Panc1 (cell line): ENCODE results near the gene BBS1. TPM values are rescaled to one million over a fixed set of nuclear protein-coding genes. Genes with fewer than 3 reads are reported as not detected.

Experiments
- ATAC-seq: fragments of 200-7000 bp; cut with Tn5 transposase; 2 replicates; pipeline ENCODE4 v1.9.1; 2020; ENCODE audit warnings: mild to moderate bottlenecking, moderate library complexity
- BruUV-seq: library from RNA; stranded (reverse); fragments of 400-500 nt; replicated peaks from 2 replicates; lab custom pipeline; 2021; lab: Mats Ljungman, UMichigan
- CTCF ChIA-PET: fragments of 300-600 bp; sonication (Branson Sonifier 250); formaldehyde crosslinking; loops from one replicate; lab custom pipeline; 2022; ENCODE audit warnings: antibody characterized with exemption; lab: Charles Lee
- POLR2A ChIA-PET: fragments of 300-600 bp; sonication (Branson Sonifier 250); formaldehyde crosslinking; loops from one replicate; lab custom pipeline; 2022; ENCODE audit warnings: antibody characterized with exemption; lab: Charles Lee
- DNase-seq: peaks from one replicate; pipeline ENCODE4 v3.0.0-alpha.2; 2010; ENCODE audit warnings: low read depth, low spot score
- H3K27ac ChIP-seq: 2 replicates; pipeline ENCODE4 v1.5.1; 2011; ENCODE audit warnings: mild to moderate bottlenecking, low read length, inconsistent platforms
- H3K27me3 ChIP-seq: fragments of 200-500 bp; sonication (Bioruptor generic); 2 replicates; pipeline ENCODE4 v1.6.0; 2014; ENCODE audit warnings: low read length, inconsistent platforms; ENCODE audit not compliant: control insufficient read depth, insufficient read depth
- H3K36me3 ChIP-seq: fragments of 200-500 bp; sonication (Bioruptor generic); 2 replicates; pipeline ENCODE4 v1.5.1; 2014; ENCODE audit warnings: inconsistent platforms, mild to moderate bottlenecking, low read length, moderate library complexity; ENCODE audit not compliant: control insufficient read depth, insufficient read depth
- H3K4me1 ChIP-seq: 2 replicates; pipeline ENCODE4 v1.5.1; 2011; ENCODE audit warnings: inconsistent platforms, mild to moderate bottlenecking, low read length, moderate library complexity; ENCODE audit not compliant: control insufficient read depth, insufficient read depth
- H3K4me3 ChIP-seq, 2 experiments: 2 replicates each; pipeline ENCODE4 v1.5.1; 2011 to 2012; ENCODE audit warnings: low read depth in 2 of 2, low read length in 2 of 2, mild to moderate bottlenecking in 2 of 2, inconsistent platforms in 1 of 2, moderate library complexity in 1 of 2
- H3K9me3 ChIP-seq: fragments of 200-500 bp; sonication (Bioruptor generic); 2 replicates; pipeline ENCODE4 v1.5.1; 2014; ENCODE audit warnings: low read depth, mild to moderate bottlenecking, inconsistent platforms, low read length, moderate library complexity; ENCODE audit not compliant: control insufficient read depth, insufficient read depth
- POLR2AphosphoS5 ChIP-seq: IDR thresholded peaks from 2 replicates; pipeline ENCODE4 v1.6.1; 2012; ENCODE audit warnings: mild to moderate bottlenecking, low read depth, low read length, moderate library complexity
- REST ChIP-seq, 2 experiments: IDR thresholded peaks; 2 replicates each; pipeline ENCODE4 v1.6.1; 2011 to 2012; ENCODE audit warnings: low read depth in 2 of 2, control low read depth in 1 of 2, low read length in 1 of 2, mild to moderate bottlenecking in 1 of 2, moderate library complexity in 1 of 2; ENCODE audit not compliant: insufficient read depth in 1 of 2
- SIN3A ChIP-seq: IDR thresholded peaks from 2 replicates; pipeline ENCODE4 v1.6.1; 2012; ENCODE audit warnings: low read depth, mild to moderate bottlenecking, low read length, moderate library complexity, borderline replicate concordance; ENCODE audit not compliant: insufficient read depth
- TCF7L2 ChIP-seq: IDR thresholded peaks from 2 replicates; pipeline ENCODE4 v1.6.1; 2011; ENCODE audit warnings: mild to moderate bottlenecking, low read depth, low read length, inconsistent platforms
- in situ Hi-C: cut with HindIII; loops from 2 replicates; pipeline ENCODE4 v1.10.0; 2016; ENCODE audit warnings: low sequenced_read_pairs, low pct_unique_long_range_greater_than_20kb
- intact Hi-C: fragments of 100-400 bp; cut with micrococcal nuclease; formaldehyde crosslinking; loops from one replicate; pipeline ENCODE4 v1.10.0; 2022; ENCODE audit not compliant: unreplicated experiment
- total RNA-seq: library from RNA; stranded (reverse); gene quantifications from one replicate; pipeline ENCODE4 v1.2.1, GENCODE V29; 2021; ENCODE audit not compliant: unreplicated experiment
- TF ChIP-seq, protein P1 (sequence below): fragments of 450-650 bp; IDR thresholded peaks from 2 replicates; pipeline ENCODE4 v1.5.1; 2017; ENCODE audit warnings: mild to moderate bottlenecking

BBS1 gene
- total RNA-seq, 1 experiment from 2014 or later, result 26.9 TPM

DNA sequence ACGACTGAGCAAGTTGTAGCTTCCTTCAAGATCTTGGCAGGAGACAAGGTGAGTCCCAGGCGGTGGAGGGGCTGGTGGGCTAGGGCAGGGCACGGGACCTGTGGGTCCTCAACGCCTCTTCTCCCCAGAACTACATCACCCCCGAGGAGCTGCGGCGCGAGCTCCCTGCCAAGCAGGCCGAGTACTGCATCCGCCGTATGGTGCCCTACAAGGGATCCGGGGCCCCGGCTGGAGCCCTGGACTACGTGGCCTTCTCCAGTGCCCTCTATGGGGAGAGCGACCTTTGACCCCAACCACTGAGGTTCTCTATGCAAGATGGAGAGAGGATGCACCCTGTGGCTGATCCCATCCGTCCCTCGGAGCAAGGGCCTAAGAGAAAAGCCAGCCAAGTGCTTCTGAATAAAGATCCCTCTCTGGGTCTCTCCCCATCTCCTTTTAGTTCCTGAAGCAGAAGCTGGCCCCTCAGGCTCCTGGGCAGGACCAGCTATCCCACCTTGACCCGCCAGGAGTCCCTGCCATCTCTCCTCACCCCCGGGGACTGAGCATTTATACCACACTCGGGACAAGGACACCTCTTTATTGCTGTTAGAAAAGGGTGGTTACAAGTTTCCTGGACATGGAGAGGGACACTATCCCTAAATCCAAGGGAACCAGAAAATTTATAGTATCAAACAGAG is 52.6 kb downstream of the BBS1 start:
- BruUV-seq, result no TSS peak
- no peak for ATAC-seq
- H3K4me3 ChIP-seq, result no peak overlapping the region
- no peak overlapping the region for H3K27ac ChIP-seq
- intact Hi-C loops, result no loop called here
- ChIA-PET POLR2A (interaction anchor here (0.6 kb wide), 1 partner anchor 235 kb away, joined by 3 read pairs; no protein-coding TSS in a partner anchor), CTCF (no interaction called here)
- no peaks in the 10 kb centered on the region for H3K9me3 ChIP-seq
- no peaks in the 10 kb centered on the region for H3K36me3 ChIP-seq
- TF ChIP-seq SIN3A (no peak), REST (IDR thresholded peaks at IDR 0.05; ENCODE audit: insufficient read depth in 1 of 2, low read depth in 2 of 2, low read length in 1 of 2) (no peak), POLR2AphosphoS5 (no peak), TCF7L2 (no peak)
- TF ChIP-seq, protein P1, sequence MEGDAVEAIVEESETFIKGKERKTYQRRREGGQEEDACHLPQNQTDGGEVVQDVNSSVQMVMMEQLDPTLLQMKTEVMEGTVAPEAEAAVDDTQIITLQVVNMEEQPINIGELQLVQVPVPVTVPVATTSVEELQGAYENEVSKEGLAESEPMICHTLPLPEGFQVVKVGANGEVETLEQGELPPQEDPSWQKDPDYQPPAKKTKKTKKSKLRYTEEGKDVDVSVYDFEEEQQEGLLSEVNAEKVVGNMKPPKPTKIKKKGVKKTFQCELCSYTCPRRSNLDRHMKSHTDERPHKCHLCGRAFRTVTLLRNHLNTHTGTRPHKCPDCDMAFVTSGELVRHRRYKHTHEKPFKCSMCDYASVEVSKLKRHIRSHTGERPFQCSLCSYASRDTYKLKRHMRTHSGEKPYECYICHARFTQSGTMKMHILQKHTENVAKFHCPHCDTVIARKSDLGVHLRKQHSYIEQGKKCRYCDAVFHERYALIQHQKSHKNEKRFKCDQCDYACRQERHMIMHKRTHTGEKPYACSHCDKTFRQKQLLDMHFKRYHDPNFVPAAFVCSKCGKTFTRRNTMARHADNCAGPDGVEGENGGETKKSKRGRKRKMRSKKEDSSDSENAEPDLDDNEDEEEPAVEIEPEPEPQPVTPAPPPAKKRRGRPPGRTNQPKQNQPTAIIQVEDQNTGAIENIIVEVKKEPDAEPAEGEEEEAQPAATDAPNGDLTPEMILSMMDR, result no peak
- no peaks in the 10 kb centered on the region; the same call in 1 of the 2 replicates for H3K27me3 ChIP-seq
- no peaks in the 10 kb centered on the region for H3K4me1 ChIP-seq
- DNase-seq, result no peak
- in situ Hi-C loops, result no loop called here

DNA sequence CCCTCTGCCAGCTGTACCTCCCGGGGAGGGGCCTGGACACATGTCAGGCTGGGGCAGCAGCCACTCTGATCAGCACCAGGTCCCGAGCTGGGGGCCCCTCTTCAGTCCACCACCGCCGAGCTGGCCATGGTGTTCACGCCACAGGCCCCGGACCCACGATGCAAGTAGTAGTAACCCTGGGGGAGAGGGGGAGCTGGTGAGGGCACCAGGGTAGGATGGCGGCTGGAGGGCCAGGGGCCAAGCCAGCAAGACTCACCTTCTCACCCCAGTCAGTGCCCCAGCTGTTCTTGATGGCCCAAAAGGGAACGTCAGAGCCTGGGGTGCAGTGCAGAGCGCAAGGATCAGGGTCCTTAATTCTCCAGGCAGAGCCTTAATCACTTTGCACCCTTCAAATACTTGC is 53.4 kb downstream of the BBS1 start:
- intact Hi-C loops (no loop called here), in situ Hi-C loops (no loop called here)
- ChIA-PET CTCF (no interaction called here), POLR2A (interaction anchor here (0.6 kb wide), 1 partner anchor 234 kb away, joined by 3 read pairs; no protein-coding TSS in a partner anchor)
- no peaks in the 10 kb centered on the region; the same call in 1 of the 2 replicates for H3K27me3 ChIP-seq
- TSS peak; percentile 74 for BruUV-seq
- H3K4me3 ChIP-seq, result no peak overlapping the region
- TF ChIP-seq TCF7L2 (no peak), SIN3A (no peak), POLR2AphosphoS5 (no peak), REST (IDR thresholded peaks at IDR 0.05; ENCODE audit: insufficient read depth in 1 of 2, low read depth in 2 of 2, low read length in 1 of 2) (no peak)
- TF ChIP-seq, protein P1, result no peak
- H3K9me3 ChIP-seq, result no peaks in the 10 kb centered on the region
- no peak overlapping the region for H3K27ac ChIP-seq
- no peak for DNase-seq
- no peaks in the 10 kb centered on the region for H3K36me3 ChIP-seq
- no peaks in the 10 kb centered on the region for H3K4me1 ChIP-seq
- no peak for ATAC-seq
